Measurements from ENCODE around the gene STPG3.

- TF ChIP-seq ZNF274 (IDR thresholded peaks at IDR 0.05; ENCODE audit: low read depth, low read length) (no peak), YY1 (IDR thresholded peaks at IDR 0.05; ENCODE audit: insufficient read depth, insufficient read length) (no peak), SUZ12 (IDR thresholded peaks at IDR 0.05; ENCODE audit: extremely low read depth, insufficient read depth, insufficient read length) (no peak)
These were observed 13.0 kb upstream of the STPG3 start for GRCh38 chr9:137237759-137238726.
